HEK293 (cell line): ENCODE measurements around the gene PRMT1.

ENCODE experiments used
- CTCF ChIA-PET: fragments of 350-600 bp; formaldehyde crosslinking; extraction: SDS; loops from one replicate; lab custom pipeline; 2021; ENCODE audit warnings: antibody characterized with exemption; lab: Yijun Ruan, JAX
- POLR2A ChIA-PET: fragments of 300-600 bp; formaldehyde crosslinking; extraction: SDS; loops from one replicate; lab custom pipeline; 2020; ENCODE audit warnings: antibody characterized with exemption, inconsistent platforms; lab: Yijun Ruan, JAX
- H3K27ac ChIP-seq: fragments of 200-500 bp; sonication (Bioruptor generic); 2 replicates; pipeline ENCODE4 v1.5.1; 2014; ENCODE audit warnings: low read depth, low read length, control low read depth, inconsistent platforms; ENCODE audit errors: extremely low read depth
- H3K36me3 ChIP-seq, 2 experiments: fragments of 200-500 bp in 1 of 2; sonication (Bioruptor generic) in 1 of 2; 1 replicate in 1 of 2; 2 replicates in 1 of 2; pipeline ENCODE4 v1.5.1; 2014 to 2017; ENCODE audit warnings: inconsistent platforms in 2 of 2, low read length in 2 of 2; ENCODE audit not compliant: control insufficient read depth in 2 of 2, insufficient read depth in 1 of 2
- H3K4me1 ChIP-seq: fragments of 200-500 bp; sonication (Bioruptor generic); 2 replicates; pipeline ENCODE4 v1.5.1; 2014; ENCODE audit warnings: mild to moderate bottlenecking, low read length, inconsistent platforms; ENCODE audit not compliant: control insufficient read depth, insufficient read depth
- H3K4me3 ChIP-seq: 2 replicates; pipeline ENCODE4 v1.5.1; 2011; ENCODE audit warnings: low read depth, mild to moderate bottlenecking, control low read depth, low read length, moderate library complexity
- H3K9me3 ChIP-seq: fragments of 200-500 bp; sonication (Bioruptor generic); 2 replicates; pipeline ENCODE4 v1.5.1; 2014; ENCODE audit warnings: low read depth, low read length, inconsistent platforms; ENCODE audit not compliant: control insufficient read depth, insufficient read depth
- BCL11B ChIP-seq: fragments of 450-650 bp; formaldehyde crosslinking; IDR thresholded peaks from 2 replicates; pipeline ENCODE4 v1.5.1; 2016; ENCODE audit warnings: low read depth, missing biosample characterization, missing genetic modification characterization
- KLF9 ChIP-seq: fragments of 450-650 bp; formaldehyde crosslinking; IDR thresholded peaks from 2 replicates; pipeline ENCODE4 v1.5.1; 2016; ENCODE audit warnings: missing biosample characterization, missing genetic modification characterization, low read depth
- SALL2 ChIP-seq: fragments of 450-650 bp; formaldehyde crosslinking; IDR thresholded peaks from 2 replicates; pipeline ENCODE4 v1.5.0; 2017; ENCODE audit warnings: missing biosample characterization, mild to moderate bottlenecking, missing genetic modification characterization, borderline replicate concordance
- SETDB1 ChIP-seq: IDR thresholded peaks from one replicate; pipeline ENCODE4 v1.6.1; 2017; ENCODE audit warnings: mild to moderate bottlenecking, low read length, moderate library complexity, mixed read lengths; ENCODE audit not compliant: insufficient read length
- TCF7L2 ChIP-seq: IDR thresholded peaks from 2 replicates; pipeline ENCODE4 v1.6.1; 2011; ENCODE audit warnings: low read depth, mild to moderate bottlenecking, inconsistent platforms, low read length, moderate library complexity, borderline replicate concordance
- YY1 ChIP-seq: fragments of 450-650 bp; formaldehyde crosslinking; IDR thresholded peaks from 2 replicates; pipeline ENCODE4 v1.5.1; 2018; ENCODE audit warnings: missing biosample characterization, missing genetic modification characterization
- ZFP69B ChIP-seq: fragments of 450-650 bp; formaldehyde crosslinking; IDR thresholded peaks from 2 replicates; pipeline ENCODE4 v1.5.1; 2016; ENCODE audit warnings: missing biosample characterization, missing genetic modification characterization
- ZIC2 ChIP-seq: fragments of 450-650 bp; formaldehyde crosslinking; IDR thresholded peaks from 2 replicates; pipeline ENCODE4 v1.5.1; 2016; ENCODE audit warnings: missing biosample characterization, missing genetic modification characterization
- ZNF23 ChIP-seq: fragments of 450-650 bp; formaldehyde crosslinking; IDR thresholded peaks from 2 replicates; pipeline ENCODE4 v1.5.1; 2016; ENCODE audit warnings: missing biosample characterization, missing genetic modification characterization, borderline replicate concordance
- ZNF280D ChIP-seq: fragments of 450-650 bp; formaldehyde crosslinking; IDR thresholded peaks from 2 replicates; pipeline ENCODE4 v1.5.1; 2016; ENCODE audit warnings: missing biosample characterization, missing genetic modification characterization
- ZNF341 ChIP-seq: fragments of 450-650 bp; formaldehyde crosslinking; IDR thresholded peaks from 2 replicates; pipeline ENCODE4; 2016; ENCODE audit warnings: low read depth, missing biosample characterization, missing genetic modification characterization
- ZNF513 ChIP-seq: fragments of 450-650 bp; IDR thresholded peaks from 2 replicates; pipeline ENCODE4 v1.5.1; 2018; ENCODE audit warnings: missing biosample characterization, missing genetic modification characterization
- ZNF529 ChIP-seq: fragments of 450-650 bp; formaldehyde crosslinking; IDR thresholded peaks from 2 replicates; pipeline ENCODE4 v1.5.1; 2017; ENCODE audit warnings: missing genetic modification characterization, missing biosample characterization; ENCODE audit not compliant: insufficient replicate concordance
- ZNF544 ChIP-seq: fragments of 450-650 bp; formaldehyde crosslinking; IDR thresholded peaks from 2 replicates; pipeline ENCODE4 v1.5.0; 2017; ENCODE audit warnings: missing biosample characterization, missing genetic modification characterization
- ZNF585B ChIP-seq: fragments of 450-650 bp; formaldehyde crosslinking; IDR thresholded peaks from 2 replicates; pipeline ENCODE4 v1.5.1; 2016; ENCODE audit warnings: missing biosample characterization, missing genetic modification characterization
- ZNF596 ChIP-seq: fragments of 450-650 bp; IDR thresholded peaks from 2 replicates; pipeline ENCODE4 v1.5.0; 2018; ENCODE audit warnings: missing biosample characterization, mild to moderate bottlenecking, missing genetic modification characterization, moderate library complexity
- ZNF600 ChIP-seq: fragments of 450-650 bp; formaldehyde crosslinking; IDR thresholded peaks from 2 replicates; pipeline ENCODE4 v1.5.1; 2016; ENCODE audit warnings: missing biosample characterization, missing genetic modification characterization
- ZNF610 ChIP-seq: fragments of 450-650 bp; formaldehyde crosslinking; IDR thresholded peaks from 2 replicates; pipeline ENCODE4 v1.5.1; 2016; ENCODE audit warnings: missing biosample characterization, missing genetic modification characterization, borderline replicate concordance
- ZNF623 ChIP-seq: fragments of 450-650 bp; formaldehyde crosslinking; IDR thresholded peaks from 2 replicates; pipeline ENCODE4 v1.5.1; 2016; ENCODE audit warnings: missing biosample characterization, missing genetic modification characterization
- ZNF664 ChIP-seq: fragments of 450-650 bp; formaldehyde crosslinking; IDR thresholded peaks from 2 replicates; pipeline ENCODE4 v1.5.1; 2016; ENCODE audit warnings: missing biosample characterization, missing genetic modification characterization
- ZNF768 ChIP-seq: fragments of 450-650 bp; formaldehyde crosslinking; IDR thresholded peaks from 2 replicates; pipeline ENCODE4 v1.5.1; 2018; ENCODE audit warnings: missing biosample characterization, mild to moderate bottlenecking, missing genetic modification characterization
- ZSCAN18 ChIP-seq: fragments of 450-650 bp; formaldehyde crosslinking; IDR thresholded peaks from 2 replicates; pipeline ENCODE4 v1.5.1; 2016; ENCODE audit warnings: missing biosample characterization, missing genetic modification characterization
- ZSCAN4 ChIP-seq: fragments of 450-650 bp; formaldehyde crosslinking; IDR thresholded peaks from 2 replicates; pipeline ENCODE4 v1.5.1; 2017; ENCODE audit warnings: missing biosample characterization, missing genetic modification characterization

The PRMT1 gene

GRCh38 chr19:49645995-49646394 is 31.1 kb upstream of the PRMT1 start:
- CTCF ChIA-PET: no interaction called here
- POLR2A ChIA-PET: interaction anchor here (0.6 to 1.4 kb wide), 4 partner anchors 10 to 125 kb away, joined by 3 to 11 read pairs (median 5); partner anchors contain the start of genes BCL2L12, IRF3 and PRMT1

GRCh38 chr19:49646586-49646985 is 30.5 kb upstream of the PRMT1 start:
- Histone ChIP-seq H3K36me3 (peaks cover 37 to 72% of the 10 kb centered on the region in 2 experiments), H3K9me3 (no peaks in the 10 kb centered on the region), H3K27ac (no peak overlapping the region), H3K4me1 (peaks cover 7% of the 10 kb centered on the region), H3K4me3 (no peak overlapping the region)
- CTCF ChIA-PET: interaction anchor here (0.7 to 1.2 kb wide), 2 partner anchors 9 to 25 kb away, joined by 3 read pairs; no protein-coding TSS in a partner anchor
- POLR2A ChIA-PET: interaction anchor here (1.4 to 2.3 kb wide), 2 partner anchors 11 to 30 kb away, joined by 5 to 15 read pairs; partner anchors contain the start of gene PRMT1
- TF ChIP-seq ZIC2 (tag by site-specific recombination) (no peak), ZNF280D (tag by site-specific recombination) (no peak), ZNF623 (tag by site-specific recombination) (no peak), ZNF610 (tag by site-specific recombination) (no peak), ZNF529 (tag by site-specific recombination) (no peak)

More at GRCh38 chr19:49645995-49646394, 31.1 kb upstream of the PRMT1 start:
- H3K4me3 ChIP-seq: no peak overlapping the region
- H3K9me3 ChIP-seq: no peaks in the 10 kb centered on the region
- TF ChIP-seq ZNF585B (tag by site-specific recombination) (no peak), ZFP69B (no peak), ZNF600 (tag by site-specific recombination) (no peak), ZNF341 (tag by site-specific recombination) (no peak), ZNF23 (tag by site-specific recombination) (no peak), ZSCAN4 (tag by site-specific recombination) (no peak), ZNF664 (tag by site-specific recombination) (no peak), SETDB1 (no peak), ZSCAN18 (no peak), BCL11B (tag by site-specific recombination) (no peak), SALL2 (tag by site-specific recombination) (no peak), TCF7L2 (no peak), ZNF768 (tag by site-specific recombination) (no peak), ZNF513 (tag by site-specific recombination) (no peak), ZNF544 (no peak), ZNF596 (tag by site-specific recombination) (no peak), KLF9 (tag by site-specific recombination) (no peak), YY1 (tag by site-specific recombination) (no peak)
- TF ChIP-seq, all 188 proteins: peak for 0
- Histone ChIP-seq H3K4me1 (peaks cover 10% of the 10 kb centered on the region), H3K27ac (no peak overlapping the region), H3K36me3 (peaks cover 37 to 66% of the 10 kb centered on the region in 2 experiments)
